ENCODE measurements around the gene SPECC1.

The SPECC1 gene

DNA sequence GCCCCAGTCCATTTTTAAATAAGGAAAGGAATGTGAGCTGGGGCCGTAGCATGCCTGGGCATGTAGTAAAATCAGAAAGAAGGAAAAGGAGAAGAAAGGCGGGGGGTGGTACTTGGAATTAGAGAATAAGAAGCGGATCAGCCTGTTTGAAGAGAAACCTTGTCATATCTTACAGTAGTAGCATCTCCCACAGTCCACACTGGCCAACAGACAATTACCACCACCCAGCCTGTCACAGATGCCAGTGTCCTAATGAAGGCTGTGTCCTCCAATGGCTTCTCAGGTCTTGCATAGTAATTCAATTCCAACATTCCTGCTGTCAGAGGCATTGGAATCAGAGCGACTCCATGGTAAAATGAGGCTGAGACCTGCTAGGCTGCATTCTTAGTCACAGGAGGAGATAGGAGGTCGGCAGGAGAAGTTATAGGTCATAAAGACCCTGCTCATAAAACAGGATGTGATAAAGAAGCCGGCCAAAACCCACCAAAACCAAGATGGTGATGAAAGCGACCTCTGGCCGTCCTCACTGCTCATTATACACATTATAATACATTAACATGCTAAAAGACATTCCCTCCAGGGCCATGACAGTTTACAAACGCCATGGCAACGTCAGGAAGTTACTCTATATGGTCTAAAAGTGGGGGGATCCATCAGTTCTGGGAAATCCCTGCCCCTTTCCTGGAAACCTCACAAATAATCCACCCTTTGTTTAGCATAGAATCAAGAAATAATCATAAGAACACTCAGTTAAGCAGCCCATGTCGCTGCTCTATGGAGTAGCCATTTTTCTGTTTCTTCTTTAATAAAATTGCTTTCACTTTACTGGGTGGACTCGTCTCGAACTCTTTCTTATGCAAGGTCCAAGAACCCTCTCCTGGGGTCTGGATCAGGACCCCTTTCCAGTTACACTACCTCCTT lies 22.0 kb upstream of the SPECC1 start:
- POLR2A ChIA-PET = no interaction called here
- CTCF ChIA-PET = no interaction called here
- no peak for TF ChIP-seq FOXM1 (IDR thresholded peaks at IDR 0.05; ENCODE audit: borderline replicate concordance)
- TF ChIP-seq BHLHE40 (IDR thresholded peaks at IDR 0.05; ENCODE audit: borderline replicate concordance) = no peak
- TF ChIP-seq FOXK2 (IDR thresholded peaks at IDR 0.05) = no peak
- TF ChIP-seq TARDBP (IDR thresholded peaks at IDR 0.05) = no peak
- TF ChIP-seq, protein P1, sequence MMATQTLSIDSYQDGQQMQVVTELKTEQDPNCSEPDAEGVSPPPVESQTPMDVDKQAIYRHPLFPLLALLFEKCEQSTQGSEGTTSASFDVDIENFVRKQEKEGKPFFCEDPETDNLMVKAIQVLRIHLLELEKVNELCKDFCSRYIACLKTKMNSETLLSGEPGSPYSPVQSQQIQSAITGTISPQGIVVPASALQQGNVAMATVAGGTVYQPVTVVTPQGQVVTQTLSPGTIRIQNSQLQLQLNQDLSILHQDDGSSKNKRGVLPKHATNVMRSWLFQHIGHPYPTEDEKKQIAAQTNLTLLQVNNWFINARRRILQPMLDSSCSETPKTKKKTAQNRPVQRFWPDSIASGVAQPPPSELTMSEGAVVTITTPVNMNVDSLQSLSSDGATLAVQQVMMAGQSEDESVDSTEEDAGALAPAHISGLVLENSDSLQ (IDR thresholded peaks at IDR 0.05) = no peak

GRCh38 chr17:19987897-19988296 lies 21.3 kb upstream of the SPECC1 start:
- TF ChIP-seq FOXM1 (IDR thresholded peaks at IDR 0.05; ENCODE audit: borderline replicate concordance) = no peak
- no peak for TF ChIP-seq FOXK2 (IDR thresholded peaks at IDR 0.05)
- TF ChIP-seq NFRKB (IDR thresholded peaks at IDR 0.05) = no peak
- no peak for TF ChIP-seq L3MBTL2 (conservative IDR thresholded peaks at IDR 0.05)
- TF ChIP-seq LEF1 (IDR thresholded peaks at IDR 0.05; ENCODE audit: borderline replicate concordance) = no peak
- TF ChIP-seq, protein P1 (IDR thresholded peaks at IDR 0.05) = no peak
- TF ChIP-seq FOXA1 (IDR thresholded peaks at IDR 0.05) = no peak
- TF ChIP-seq SP1 (IDR thresholded peaks at IDR 0.05) = no peak
- no peak for TF ChIP-seq TARDBP (IDR thresholded peaks at IDR 0.05)
- CTCF ChIA-PET = no interaction called here
- POLR2A ChIA-PET = no interaction called here
- no peak for DNase-seq (ENCODE audit: extremely low spot score)

More for the DNA sequence above, 22.0 kb upstream of the SPECC1 start:
- DNase-seq (ENCODE audit: extremely low spot score) = no peak

- ChIA-PET CTCF (interaction anchor here (0.7 to 1.9 kb wide), 2 partner anchors 104 to 235 kb away, joined by 4 to 15 read pairs; no protein-coding TSS in a partner anchor), POLR2A (no interaction called here)
- DNase-seq (ENCODE audit: extremely low spot score) = no peak
- TF ChIP-seq SUZ12 (IDR thresholded peaks at IDR 0.05) = no peak
- no peak for TF ChIP-seq ZNF384 (IDR thresholded peaks at IDR 0.05)
- TF ChIP-seq HDGF (IDR thresholded peaks at IDR 0.05; ENCODE audit: borderline replicate concordance) = no peak
- no peak for TF ChIP-seq BHLHE40 (IDR thresholded peaks at IDR 0.05; ENCODE audit: borderline replicate concordance)
- no peak for TF ChIP-seq LEF1 (IDR thresholded peaks at IDR 0.05; ENCODE audit: borderline replicate concordance)
- TF ChIP-seq SP1 (IDR thresholded peaks at IDR 0.05) = no peak
- TF ChIP-seq TARDBP (IDR thresholded peaks at IDR 0.05) = no peak
- TF ChIP-seq NFRKB (IDR thresholded peaks at IDR 0.05) = no peak
- no peak for TF ChIP-seq L3MBTL2 (conservative IDR thresholded peaks at IDR 0.05)
These were observed 17.8 kb upstream of the SPECC1 start for GRCh38 chr17:19991252-19991885.

DNA sequence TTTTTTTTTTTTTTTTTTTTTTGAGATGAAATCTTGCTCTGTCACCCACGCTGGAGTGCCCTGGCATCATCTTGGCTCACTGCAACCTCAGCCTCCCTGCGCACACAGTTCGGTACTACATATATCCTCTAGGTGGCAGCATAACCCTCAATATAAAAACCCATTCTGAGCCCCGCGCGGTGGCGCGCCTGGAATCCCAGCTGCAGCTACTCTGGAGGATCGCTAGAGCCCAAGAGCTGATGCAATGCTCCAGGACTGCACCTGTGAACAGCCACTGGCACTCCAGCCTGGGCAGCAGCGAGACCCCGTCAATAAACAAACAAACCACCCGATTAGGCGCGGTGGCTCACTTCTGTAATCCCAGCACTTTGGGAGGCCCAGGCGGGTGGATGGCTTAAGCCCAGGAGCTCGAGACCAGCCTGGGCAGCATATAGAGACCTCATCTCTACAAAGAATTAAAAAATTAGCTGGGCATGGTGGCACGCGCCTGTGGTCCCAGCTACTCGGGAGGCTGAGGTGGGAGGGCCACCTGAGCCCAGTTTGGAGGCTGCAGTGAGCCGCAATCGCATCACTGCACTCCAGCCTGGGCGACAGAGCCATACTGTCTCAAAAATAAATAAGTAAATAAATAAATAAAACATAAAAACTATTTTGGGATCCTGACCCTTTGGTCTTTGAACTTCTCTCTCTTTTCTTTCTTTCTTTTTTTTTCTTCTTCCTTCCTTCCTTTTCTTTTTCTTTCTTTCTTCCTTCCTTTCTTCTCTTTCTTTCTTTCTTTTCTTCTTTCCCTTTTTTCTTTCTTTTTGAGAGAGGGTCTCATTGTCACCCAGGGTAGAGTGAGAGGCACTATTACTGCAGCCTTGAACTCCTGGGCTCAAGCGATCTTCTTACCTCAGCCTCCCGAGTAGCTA lies 16.1 kb upstream of the SPECC1 start:
- CTCF ChIA-PET = interaction anchor here (0.6 to 1.9 kb wide), 15 partner anchors 16 to 920 kb away, joined by 3 to 18 read pairs (median 4); partner anchors contain the start of gene SPECC1
- peak; percentile 74 for DNase-seq (ENCODE audit: extremely low spot score)
- POLR2A ChIA-PET = interaction anchor here (1.2 to 2.9 kb wide), 5 partner anchors 15 to 127 kb away, joined by 3 to 17 read pairs (median 8); partner anchors contain the start of genes AKAP10 and SPECC1
- TF ChIP-seq CTBP1 (IDR thresholded peaks at IDR 0.05; ENCODE audit: borderline replicate concordance) (peak; percentile 42; the same call in 1 of the 2 replicates), ZNF384 (IDR thresholded peaks at IDR 0.05) (peak; percentile 81), LEF1 (IDR thresholded peaks at IDR 0.05; ENCODE audit: borderline replicate concordance) (no peak)

DNA sequence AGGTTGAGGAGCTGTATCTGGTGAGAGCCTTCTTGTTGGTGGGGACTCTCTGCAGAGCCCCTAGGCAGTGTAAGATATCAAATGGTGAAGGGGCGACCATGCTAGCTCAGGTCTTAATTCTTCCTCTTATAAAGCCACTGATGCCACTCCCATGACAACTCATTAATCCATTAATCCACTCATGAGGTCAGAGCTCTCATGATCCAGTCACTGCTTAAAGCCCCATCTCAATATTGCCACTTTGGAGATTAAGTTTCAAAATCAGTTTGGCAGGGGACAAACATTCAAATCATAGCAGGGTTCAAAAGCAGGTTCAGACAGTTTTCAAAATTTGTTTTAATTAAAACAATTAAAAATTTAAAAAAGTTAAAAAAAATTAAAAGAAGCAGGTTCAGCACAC lies 13.1 kb upstream of the SPECC1 start:
- ChIA-PET POLR2A (interaction anchor here (1.1 to 1.9 kb wide), 2 partner anchors 9 to 13 kb away, joined by 3 to 11 read pairs; partner anchors contain the start of gene SPECC1), CTCF (interaction anchor here (1.4 to 1.8 kb wide), 2 partner anchors 13 to 125 kb away, joined by 4 to 5 read pairs; partner anchors contain the start of gene SPECC1)
- TF ChIP-seq SP1 (IDR thresholded peaks at IDR 0.05) = no peak
- TF ChIP-seq BHLHE40 (IDR thresholded peaks at IDR 0.05; ENCODE audit: borderline replicate concordance) = no peak
- no peak for TF ChIP-seq FOXM1 (IDR thresholded peaks at IDR 0.05; ENCODE audit: borderline replicate concordance)
- TF ChIP-seq SUZ12 (IDR thresholded peaks at IDR 0.05) = no peak
- no peak for TF ChIP-seq FOXK2 (IDR thresholded peaks at IDR 0.05)
- no peak for TF ChIP-seq L3MBTL2 (conservative IDR thresholded peaks at IDR 0.05)
- no peak for TF ChIP-seq TARDBP (IDR thresholded peaks at IDR 0.05)
- TF ChIP-seq ZNF384 (IDR thresholded peaks at IDR 0.05) = no peak
- no peak for TF ChIP-seq NFRKB (IDR thresholded peaks at IDR 0.05)
- TF ChIP-seq LEF1 (IDR thresholded peaks at IDR 0.05; ENCODE audit: borderline replicate concordance) = no peak
- no peak for DNase-seq (ENCODE audit: extremely low spot score)

DNA sequence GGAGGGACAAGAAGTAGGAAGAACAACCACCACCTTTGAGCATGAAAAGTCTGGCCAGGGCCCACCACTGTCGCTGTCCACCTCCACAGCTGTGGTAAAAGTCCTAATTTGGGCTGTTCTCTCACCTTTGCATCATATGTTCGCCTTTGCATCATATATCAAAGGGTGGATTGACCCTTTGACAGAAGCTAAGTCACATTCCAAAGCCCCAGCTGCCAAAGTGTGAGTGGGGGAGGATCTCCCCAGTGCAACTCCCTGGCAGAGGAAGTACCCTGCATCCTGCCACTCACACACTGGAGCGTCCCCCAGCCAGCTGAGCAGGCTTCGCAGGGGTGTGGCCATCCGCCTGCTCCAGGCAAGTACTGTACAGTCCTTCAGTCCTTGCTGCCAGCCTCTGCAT lies 12.7 kb upstream of the SPECC1 start:
- CTCF ChIA-PET = interaction anchor here (1.4 to 1.8 kb wide), 2 partner anchors 13 to 124 kb away, joined by 4 to 5 read pairs; partner anchors contain the start of gene SPECC1
- POLR2A ChIA-PET = interaction anchor here (1.1 to 1.9 kb wide), 2 partner anchors 9 to 13 kb away, joined by 3 to 11 read pairs; partner anchors contain the start of gene SPECC1
- no peak for DNase-seq (ENCODE audit: extremely low spot score)
- TF ChIP-seq, protein P1 (IDR thresholded peaks at IDR 0.05) = peak; percentile 51
- TF ChIP-seq CTBP1 (IDR thresholded peaks at IDR 0.05; ENCODE audit: borderline replicate concordance) = no peak

Data from HEK293T (cell line).